Bronchial epithelial cell (primary cell): ENCODE measurements around the gene SNX32. TPM values are rescaled to one million over a fixed set of nuclear protein-coding genes. Genes with fewer than 3 reads are reported as not detected.

Experiments used
- DNase-seq: peaks from one replicate; pipeline ENCODE4 v3.0.0-alpha.2; 2010; ENCODE audit warnings: low read depth
- FAIRE-seq: peaks from 2 replicates; lab custom pipeline; 2011; peaks lifted over from hg19 to GRCh38; lab: Jason Lieb, UNC
- H3K27me3 ChIP-seq: 2 replicates; pipeline ENCODE4 v1.5.1; 2011; ENCODE audit warnings: low read length; ENCODE audit not compliant: control insufficient read depth, insufficient read depth
- H3K36me3 ChIP-seq: 2 replicates; pipeline ENCODE4 v1.5.1; 2011; ENCODE audit warnings: low read length; ENCODE audit not compliant: control insufficient read depth, insufficient read depth
- H3K4me3 ChIP-seq: 2 replicates; pipeline ENCODE4 v1.5.1; 2011; ENCODE audit warnings: mild to moderate bottlenecking, low read depth, low read length, control low read depth
- total RNA-seq: library from RNA; depleted of rRNA; stranded (reverse); fragments of >200 nt; gene quantifications from 2 replicates; pipeline ENCODE4 v1.2.1, GENCODE V29; 2014
- TF ChIP-seq, protein P1 (sequence below): IDR thresholded peaks from 2 replicates; pipeline ENCODE4 v1.5.1; 2011; ENCODE audit warnings: mild to moderate bottlenecking, moderate library complexity, low read length, control low read depth, inconsistent platforms; ENCODE audit not compliant: insufficient read depth, severe bottlenecking

SNX32 gene
- total RNA-seq, 1 donor from 2014 or later, result not detected

DNA sequence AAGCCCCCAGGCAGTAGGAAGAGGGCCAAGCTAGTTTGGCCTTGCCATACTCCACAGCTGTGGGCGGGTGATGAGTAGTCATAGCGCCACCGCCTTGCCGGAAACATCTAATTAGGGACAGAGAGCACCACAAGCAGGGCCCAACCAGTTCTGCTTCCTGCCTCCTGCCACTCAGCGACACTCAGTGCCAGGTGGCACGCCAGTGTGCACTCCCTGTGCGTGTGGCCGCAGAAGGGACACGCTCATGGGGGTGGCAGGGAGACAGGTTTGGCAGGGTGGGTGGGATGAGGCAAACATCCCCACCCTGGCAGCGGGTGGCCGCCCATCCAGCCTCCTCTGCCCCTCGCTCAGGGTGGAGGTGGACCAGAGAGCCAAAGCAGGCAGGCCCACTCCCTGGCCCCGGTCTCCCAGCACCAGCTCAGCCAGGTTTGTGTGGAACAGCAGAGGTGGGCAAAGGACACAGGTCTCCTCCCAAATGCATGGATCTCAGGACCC, 42.0 kb upstream of the SNX32 start:
- peaks cover 9% of the 10 kb centered on the region for H3K27me3 ChIP-seq
- DNase-seq, result no peak
- H3K4me3 ChIP-seq, result no peak overlapping the region
- FAIRE-seq, result no peak
- TF ChIP-seq, protein P1, sequence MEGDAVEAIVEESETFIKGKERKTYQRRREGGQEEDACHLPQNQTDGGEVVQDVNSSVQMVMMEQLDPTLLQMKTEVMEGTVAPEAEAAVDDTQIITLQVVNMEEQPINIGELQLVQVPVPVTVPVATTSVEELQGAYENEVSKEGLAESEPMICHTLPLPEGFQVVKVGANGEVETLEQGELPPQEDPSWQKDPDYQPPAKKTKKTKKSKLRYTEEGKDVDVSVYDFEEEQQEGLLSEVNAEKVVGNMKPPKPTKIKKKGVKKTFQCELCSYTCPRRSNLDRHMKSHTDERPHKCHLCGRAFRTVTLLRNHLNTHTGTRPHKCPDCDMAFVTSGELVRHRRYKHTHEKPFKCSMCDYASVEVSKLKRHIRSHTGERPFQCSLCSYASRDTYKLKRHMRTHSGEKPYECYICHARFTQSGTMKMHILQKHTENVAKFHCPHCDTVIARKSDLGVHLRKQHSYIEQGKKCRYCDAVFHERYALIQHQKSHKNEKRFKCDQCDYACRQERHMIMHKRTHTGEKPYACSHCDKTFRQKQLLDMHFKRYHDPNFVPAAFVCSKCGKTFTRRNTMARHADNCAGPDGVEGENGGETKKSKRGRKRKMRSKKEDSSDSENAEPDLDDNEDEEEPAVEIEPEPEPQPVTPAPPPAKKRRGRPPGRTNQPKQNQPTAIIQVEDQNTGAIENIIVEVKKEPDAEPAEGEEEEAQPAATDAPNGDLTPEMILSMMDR, result peak; percentile 10
- peaks cover 6% of the 10 kb centered on the region for H3K36me3 ChIP-seq

DNA sequence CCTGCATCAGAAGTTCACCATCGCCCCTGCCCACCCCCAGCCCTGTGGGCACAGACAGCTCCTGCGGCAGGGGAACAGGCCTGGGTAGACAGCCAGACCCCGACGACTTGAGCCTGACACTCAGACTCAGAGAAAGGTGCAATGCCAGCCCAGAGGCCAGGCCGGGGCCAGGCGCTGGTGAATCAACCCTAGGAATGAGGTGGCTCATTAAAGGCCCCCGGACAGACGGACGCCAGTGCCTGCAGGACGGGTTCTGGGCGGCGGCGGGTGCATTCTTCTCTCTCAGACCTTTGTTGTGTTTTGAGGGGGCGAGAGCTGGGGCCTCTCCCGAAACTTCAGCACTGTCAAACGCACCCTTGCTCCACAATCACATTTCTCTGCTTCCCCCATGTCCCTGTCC, 41.3 kb upstream of the SNX32 start:
- H3K4me3 ChIP-seq, result no peak overlapping the region
- H3K27me3 ChIP-seq, result peaks cover 9% of the 10 kb centered on the region
- TF ChIP-seq, protein P1, result no peak
- peaks cover 6% of the 10 kb centered on the region for H3K36me3 ChIP-seq
- DNase-seq, result no peak
- no peak for FAIRE-seq

DNA sequence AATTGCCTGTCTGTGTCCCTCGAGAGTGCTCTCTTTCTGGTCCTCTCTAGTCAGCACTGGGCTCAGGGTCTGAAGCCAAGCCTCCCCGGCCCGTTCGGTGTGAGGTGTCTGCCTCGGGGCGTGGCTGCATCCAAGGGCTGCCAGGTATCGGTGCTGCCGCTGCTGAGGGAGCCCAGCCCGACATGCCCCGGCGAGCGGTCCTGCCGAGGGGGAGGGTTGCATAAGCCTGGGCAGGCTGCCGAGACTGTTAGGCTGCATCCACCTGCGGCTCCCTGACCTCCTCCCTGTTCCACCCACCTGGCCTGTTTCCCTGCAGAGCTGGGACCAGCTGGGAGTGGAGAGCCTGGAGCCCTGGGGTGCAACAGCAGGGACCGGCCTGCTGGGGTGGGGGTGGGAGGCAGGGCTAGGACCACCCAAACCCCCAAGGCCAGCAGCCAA, 40.6 kb upstream of the SNX32 start:
- TF ChIP-seq, protein P1, result no peak
- DNase-seq (peak; percentile 91), FAIRE-seq (no peak)
- peaks cover 5% of the 10 kb centered on the region for H3K27me3 ChIP-seq
- peaks cover 6% of the 10 kb centered on the region for H3K36me3 ChIP-seq
- H3K4me3 ChIP-seq, result no peak overlapping the region

DNA sequence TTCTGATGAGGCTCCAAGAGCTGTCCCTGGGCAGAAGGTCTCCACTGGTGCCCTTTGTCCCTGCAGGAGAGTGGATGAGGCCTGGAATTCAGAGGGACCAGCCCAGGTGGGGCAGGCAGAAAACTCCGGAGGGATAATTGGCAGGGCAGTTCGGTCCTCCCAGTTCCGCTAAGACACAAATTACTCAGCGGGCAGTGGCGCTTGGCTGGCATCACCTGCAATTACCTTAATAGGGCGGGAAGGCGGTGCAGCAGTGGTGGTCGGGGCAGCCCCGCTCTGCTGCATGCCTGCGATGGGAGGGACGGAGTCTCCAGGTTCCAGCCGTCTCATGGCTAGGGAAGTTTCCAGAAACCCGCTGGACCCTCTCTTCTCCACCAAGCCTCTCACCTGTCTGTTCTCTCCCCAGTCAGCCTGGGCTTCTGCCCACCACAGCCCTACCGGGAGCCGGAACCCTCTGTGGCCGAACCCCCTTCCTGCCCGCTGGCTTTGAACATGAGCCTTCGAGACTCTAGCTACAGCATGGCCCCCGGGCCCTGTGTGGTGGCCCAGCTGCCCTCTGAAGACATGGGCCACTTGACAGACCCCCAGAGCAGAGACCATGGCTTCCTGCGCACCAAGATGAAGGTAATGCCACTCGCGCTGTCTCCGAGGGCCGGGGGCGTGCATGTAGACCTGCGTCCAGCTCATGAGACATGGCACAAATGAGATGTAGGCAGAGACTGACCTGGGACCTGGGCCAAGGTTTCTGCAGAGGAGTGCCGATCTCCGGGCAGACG, 40.0 kb upstream of the SNX32 start:
- Histone ChIP-seq H3K36me3 (peaks cover 6% of the 10 kb centered on the region), H3K4me3 (no peak overlapping the region), H3K27me3 (no peaks in the 10 kb centered on the region)
- FAIRE-seq (no peak), DNase-seq (no peak)
- TF ChIP-seq, protein P1, result no peak

DNA sequence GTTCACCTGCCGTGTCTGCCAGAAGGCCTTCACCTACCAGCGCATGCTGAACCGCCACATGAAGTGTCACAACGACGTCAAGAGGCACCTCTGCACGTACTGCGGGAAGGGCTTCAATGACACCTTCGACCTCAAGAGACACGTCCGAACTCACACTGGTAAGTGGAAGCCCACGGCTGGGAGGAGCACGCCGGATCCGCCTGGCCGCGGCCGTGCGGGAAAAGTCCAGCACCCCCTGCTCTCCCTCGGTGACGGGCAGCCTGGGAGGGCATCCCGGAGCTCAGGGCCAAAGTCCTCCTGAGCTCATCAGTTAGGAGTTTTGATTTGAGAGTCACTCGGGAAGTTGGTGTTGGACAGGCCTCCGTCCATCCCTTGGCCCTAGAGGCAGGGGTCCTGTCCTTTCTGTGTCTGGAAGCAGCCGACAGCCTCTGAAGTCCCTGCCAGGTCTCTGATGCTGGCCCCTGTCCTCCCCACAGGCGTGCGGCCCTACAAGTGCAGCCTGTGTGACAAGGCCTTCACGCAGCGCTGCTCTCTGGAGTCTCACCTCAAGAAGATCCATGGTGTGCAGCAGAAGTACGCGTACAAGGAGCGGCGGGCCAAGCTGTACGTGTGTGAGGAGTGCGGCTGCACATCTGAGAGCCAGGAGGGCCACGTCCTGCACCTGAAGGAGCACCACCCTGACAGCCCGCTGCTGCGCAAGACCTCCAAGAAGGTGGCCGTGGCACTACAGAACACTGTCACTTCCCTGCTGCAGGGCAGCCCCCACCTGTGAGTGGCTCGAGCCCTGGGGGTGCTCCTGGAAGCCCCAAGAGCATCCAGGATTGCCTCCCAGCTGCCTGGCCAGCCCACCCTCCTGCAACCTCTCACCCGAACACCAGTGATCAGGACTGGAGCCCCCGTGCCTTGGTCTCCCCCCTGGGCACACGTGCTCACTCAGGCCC, 38.9 kb upstream of the SNX32 start:
- Histone ChIP-seq H3K36me3 (peaks cover 6% of the 10 kb centered on the region), H3K4me3 (no peak overlapping the region), H3K27me3 (no peaks in the 10 kb centered on the region)
- FAIRE-seq, result no peak
- TF ChIP-seq, protein P1, result no peak
- DNase-seq, result no peak
